ENCODE data around the gene CFAP97D2.

GRCh38 chr13:114141261-114141996, 37.6 kb upstream of the CFAP97D2 start:
- TF ChIP-seq, protein P1, sequence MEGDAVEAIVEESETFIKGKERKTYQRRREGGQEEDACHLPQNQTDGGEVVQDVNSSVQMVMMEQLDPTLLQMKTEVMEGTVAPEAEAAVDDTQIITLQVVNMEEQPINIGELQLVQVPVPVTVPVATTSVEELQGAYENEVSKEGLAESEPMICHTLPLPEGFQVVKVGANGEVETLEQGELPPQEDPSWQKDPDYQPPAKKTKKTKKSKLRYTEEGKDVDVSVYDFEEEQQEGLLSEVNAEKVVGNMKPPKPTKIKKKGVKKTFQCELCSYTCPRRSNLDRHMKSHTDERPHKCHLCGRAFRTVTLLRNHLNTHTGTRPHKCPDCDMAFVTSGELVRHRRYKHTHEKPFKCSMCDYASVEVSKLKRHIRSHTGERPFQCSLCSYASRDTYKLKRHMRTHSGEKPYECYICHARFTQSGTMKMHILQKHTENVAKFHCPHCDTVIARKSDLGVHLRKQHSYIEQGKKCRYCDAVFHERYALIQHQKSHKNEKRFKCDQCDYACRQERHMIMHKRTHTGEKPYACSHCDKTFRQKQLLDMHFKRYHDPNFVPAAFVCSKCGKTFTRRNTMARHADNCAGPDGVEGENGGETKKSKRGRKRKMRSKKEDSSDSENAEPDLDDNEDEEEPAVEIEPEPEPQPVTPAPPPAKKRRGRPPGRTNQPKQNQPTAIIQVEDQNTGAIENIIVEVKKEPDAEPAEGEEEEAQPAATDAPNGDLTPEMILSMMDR (IDR thresholded peaks at IDR 0.05; ENCODE audit: poor library complexity, severe bottlenecking), result no peak
- TF ChIP-seq EZH2 (IDR thresholded peaks at IDR 0.05; ENCODE audit: borderline replicate concordance, insufficient read depth, low read length, poor library complexity, severe bottlenecking), result no peak
- TF ChIP-seq MXI1 (conservative IDR thresholded peaks at IDR 0.05; ENCODE audit: poor library complexity, severe bottlenecking), result no peak
- TF ChIP-seq RAD21 (conservative IDR thresholded peaks at IDR 0.05), result no peak
- no peak for TF ChIP-seq POLR2AphosphoS5 (IDR thresholded peaks at IDR 0.05)
- TF ChIP-seq TAF1 (IDR thresholded peaks at IDR 0.05; ENCODE audit: low read depth), result no peak

Data from neural cell (in vitro differentiated cells).